Measurements from ENCODE around the gene SDHB.
"Not testable (repeated sequence)": the region's sequence is repeated elsewhere in the genome, so short reads cannot be mapped to it uniquely, and the experiment has no call there.

SDHB gene

DNA sequence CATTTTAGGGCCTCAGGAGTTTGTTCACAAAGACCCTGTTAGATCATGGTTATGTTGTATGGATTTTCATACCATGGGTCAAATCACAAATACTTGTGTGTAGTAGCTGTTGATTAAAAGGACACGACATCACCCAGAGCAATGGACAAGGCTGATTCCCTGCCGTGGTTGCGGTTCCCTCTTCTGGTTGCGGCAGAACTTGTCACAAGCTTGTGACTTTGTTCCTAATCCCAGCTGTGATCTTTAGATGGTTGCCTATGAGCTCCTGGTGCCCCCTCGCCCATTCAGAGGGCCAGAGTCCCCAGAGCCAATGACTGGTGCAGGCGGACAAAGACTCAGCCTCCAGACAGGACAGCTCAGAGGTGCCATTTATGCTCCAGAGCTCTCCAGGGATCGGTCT, 11.8 kb upstream of the SDHB start:
- no peaks in the 10 kb centered on the region for H3K9me2 ChIP-seq (ENCODE audit: low read depth, low read length)
- no peak overlapping the region for H3K4me3 ChIP-seq (ENCODE audit: low read depth, low read length, poor library complexity, severe bottlenecking)
- H3K4me2 ChIP-seq (ENCODE audit: low read length), result no peak overlapping the region
- H3K79me2 ChIP-seq (ENCODE audit: insufficient read depth, low read length), result no peaks in the 10 kb centered on the region
- no peaks in the 10 kb centered on the region for H3K27me3 ChIP-seq (ENCODE audit: insufficient read depth, low read length)
- H3F3A ChIP-seq (ENCODE audit: insufficient read depth, low read length), result no peaks in the 10 kb centered on the region
- H2AFZ ChIP-seq (ENCODE audit: low read length), result no peak overlapping the region
- 0 out of 2 replicates have a peak, but pooled peaks cover 3% of the 10 kb centered on the region for H3K9me3 ChIP-seq (ENCODE audit: low read length)
- H3K36me3 ChIP-seq (ENCODE audit: insufficient read depth, low read length), result no peaks in the 10 kb centered on the region; the same call in 1 of the 2 replicates
- no peaks in the 10 kb centered on the region for H4K20me1 ChIP-seq (ENCODE audit: insufficient read depth, low read length)
- H3K9ac ChIP-seq (ENCODE audit: low read length), result no peak overlapping the region
- no peak for TF ChIP-seq EZH2 (IDR thresholded peaks at IDR 0.05; ENCODE audit: borderline replicate concordance, low read length)
- TF ChIP-seq, protein P1, sequence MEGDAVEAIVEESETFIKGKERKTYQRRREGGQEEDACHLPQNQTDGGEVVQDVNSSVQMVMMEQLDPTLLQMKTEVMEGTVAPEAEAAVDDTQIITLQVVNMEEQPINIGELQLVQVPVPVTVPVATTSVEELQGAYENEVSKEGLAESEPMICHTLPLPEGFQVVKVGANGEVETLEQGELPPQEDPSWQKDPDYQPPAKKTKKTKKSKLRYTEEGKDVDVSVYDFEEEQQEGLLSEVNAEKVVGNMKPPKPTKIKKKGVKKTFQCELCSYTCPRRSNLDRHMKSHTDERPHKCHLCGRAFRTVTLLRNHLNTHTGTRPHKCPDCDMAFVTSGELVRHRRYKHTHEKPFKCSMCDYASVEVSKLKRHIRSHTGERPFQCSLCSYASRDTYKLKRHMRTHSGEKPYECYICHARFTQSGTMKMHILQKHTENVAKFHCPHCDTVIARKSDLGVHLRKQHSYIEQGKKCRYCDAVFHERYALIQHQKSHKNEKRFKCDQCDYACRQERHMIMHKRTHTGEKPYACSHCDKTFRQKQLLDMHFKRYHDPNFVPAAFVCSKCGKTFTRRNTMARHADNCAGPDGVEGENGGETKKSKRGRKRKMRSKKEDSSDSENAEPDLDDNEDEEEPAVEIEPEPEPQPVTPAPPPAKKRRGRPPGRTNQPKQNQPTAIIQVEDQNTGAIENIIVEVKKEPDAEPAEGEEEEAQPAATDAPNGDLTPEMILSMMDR (IDR thresholded peaks at IDR 0.05; ENCODE audit: low read length), result no peak
- no peaks in the 10 kb centered on the region for H3K4me1 ChIP-seq (ENCODE audit: insufficient read depth, low read length, severe bottlenecking)
- H3K27ac ChIP-seq (ENCODE audit: low read depth, low read length, poor library complexity, severe bottlenecking), result no peak overlapping the region

DNA sequence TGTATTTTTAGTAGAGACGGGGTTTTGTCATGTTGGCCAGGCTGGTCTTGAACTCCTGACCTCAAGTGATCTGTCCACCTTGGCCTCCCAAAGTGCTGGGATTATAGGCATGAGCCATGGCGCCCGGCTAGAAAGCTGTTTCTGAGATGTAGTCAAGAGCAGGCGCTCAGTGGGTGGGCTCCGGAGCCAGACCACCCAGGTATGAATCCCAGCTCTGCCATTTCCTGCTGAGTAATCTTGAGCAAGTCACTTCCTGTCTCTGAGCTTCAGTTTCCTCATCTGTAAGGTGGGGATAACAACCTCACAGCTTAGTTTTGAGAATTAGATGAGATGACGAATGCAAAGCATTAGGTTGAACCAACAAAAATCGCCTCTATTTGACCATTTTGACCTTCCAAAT, 8.9 kb upstream of the SDHB start:
- H3K79me2 ChIP-seq (ENCODE audit: insufficient read depth, low read length), result not testable (repeated sequence)

DNA sequence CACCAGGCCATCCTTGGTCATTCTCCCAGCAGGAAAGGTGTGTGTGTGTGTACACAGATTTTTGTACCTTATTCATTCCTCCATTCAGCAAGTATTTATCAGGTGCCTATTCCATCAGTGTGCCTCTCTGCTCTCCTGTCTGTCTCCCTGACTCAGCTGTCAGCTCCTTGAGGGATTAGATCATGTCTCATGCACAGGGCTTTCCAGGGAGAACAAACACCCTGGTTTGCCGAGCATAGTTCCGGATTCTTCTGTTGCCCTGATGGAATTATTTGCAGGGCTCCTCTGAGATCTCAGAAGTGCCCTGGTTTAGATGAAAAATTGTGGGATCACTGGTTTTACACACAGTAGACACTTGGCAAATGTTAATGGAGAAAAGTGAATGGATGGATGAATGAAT, 8.1 kb upstream of the SDHB start:
- Histone ChIP-seq H3K36me3 (ENCODE audit: insufficient read depth, low read length) (no peaks in the 10 kb centered on the region; the same call in 1 of the 2 replicates), H3K9me3 (ENCODE audit: low read length) (0 out of 2 replicates have a peak, but pooled peaks cover 3% of the 10 kb centered on the region), H3K27me3 (ENCODE audit: insufficient read depth, low read length) (no peaks in the 10 kb centered on the region), H4K20me1 (ENCODE audit: insufficient read depth, low read length) (no peaks in the 10 kb centered on the region), H3K4me3 (ENCODE audit: low read depth, low read length, poor library complexity, severe bottlenecking) (no peak overlapping the region), H3K4me1 (ENCODE audit: insufficient read depth, low read length, severe bottlenecking) (peaks cover 7% of the 10 kb centered on the region), H2AFZ (ENCODE audit: low read length) (no peak overlapping the region), H3K4me2 (ENCODE audit: low read length) (no peak overlapping the region), H3K9me2 (ENCODE audit: low read depth, low read length) (no peaks in the 10 kb centered on the region), H3K27ac (ENCODE audit: low read depth, low read length, poor library complexity, severe bottlenecking) (no peak overlapping the region), H3F3A (ENCODE audit: insufficient read depth, low read length) (no peaks in the 10 kb centered on the region), H3K9ac (ENCODE audit: low read length) (no peak overlapping the region), H3K79me2 (ENCODE audit: insufficient read depth, low read length) (no peaks in the 10 kb centered on the region)
- TF ChIP-seq, protein P1 (IDR thresholded peaks at IDR 0.05; ENCODE audit: low read length), result no peak
- no peak for TF ChIP-seq EZH2 (IDR thresholded peaks at IDR 0.05; ENCODE audit: borderline replicate concordance, low read length)

More for the DNA sequence above, 8.9 kb upstream of the SDHB start:
- H2AFZ ChIP-seq (ENCODE audit: low read length); H3K4me1 ChIP-seq (ENCODE audit: insufficient read depth, low read length, severe bottlenecking); H3F3A ChIP-seq (ENCODE audit: insufficient read depth, low read length); H3K9me3 ChIP-seq (ENCODE audit: low read length); H3K27ac ChIP-seq (ENCODE audit: low read depth, low read length, poor library complexity, severe bottlenecking); H3K9ac ChIP-seq (ENCODE audit: low read length); H3K4me2 ChIP-seq (ENCODE audit: low read length); H4K20me1 ChIP-seq (ENCODE audit: insufficient read depth, low read length); H3K36me3 ChIP-seq (ENCODE audit: insufficient read depth, low read length); H3K27me3 ChIP-seq (ENCODE audit: insufficient read depth, low read length); H3K4me3 ChIP-seq (ENCODE audit: low read depth, low read length, poor library complexity, severe bottlenecking); H3K9me2 ChIP-seq (ENCODE audit: low read depth, low read length): not testable (repeated sequence)

DNA sequence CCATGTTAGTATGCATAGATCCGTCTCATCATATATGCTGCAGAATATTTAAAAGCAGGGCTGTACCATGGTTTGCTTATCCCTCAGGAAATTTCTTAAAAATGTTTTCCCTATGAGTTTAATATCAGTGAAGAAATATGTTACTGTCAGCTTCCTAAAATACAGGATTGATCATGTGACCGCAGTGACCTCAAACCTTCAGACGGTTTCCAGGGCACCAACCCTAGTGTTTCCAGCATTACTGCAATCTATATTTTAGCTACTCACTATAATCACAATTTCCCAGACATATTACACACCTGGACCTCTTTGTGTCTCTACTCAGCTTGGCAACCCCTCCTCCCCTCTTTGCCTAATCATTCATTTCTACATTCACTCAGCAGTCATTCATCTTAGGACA, 7.7 kb upstream of the SDHB start:
- H3K4me1 ChIP-seq (ENCODE audit: insufficient read depth, low read length, severe bottlenecking), result peaks cover 7% of the 10 kb centered on the region
- H3K9ac ChIP-seq (ENCODE audit: low read length), result no peak overlapping the region
- no peaks in the 10 kb centered on the region for H3K9me2 ChIP-seq (ENCODE audit: low read depth, low read length)
- no peaks in the 10 kb centered on the region for H4K20me1 ChIP-seq (ENCODE audit: insufficient read depth, low read length)
- no peak for TF ChIP-seq EZH2 (IDR thresholded peaks at IDR 0.05; ENCODE audit: borderline replicate concordance, low read length)
- TF ChIP-seq, protein P1 (IDR thresholded peaks at IDR 0.05; ENCODE audit: low read length), result no peak
- no peaks in the 10 kb centered on the region; the same call in 1 of the 2 replicates for H3K36me3 ChIP-seq (ENCODE audit: insufficient read depth, low read length)
- H3K27ac ChIP-seq (ENCODE audit: low read depth, low read length, poor library complexity, severe bottlenecking), result no peak overlapping the region
- 0 out of 2 replicates have a peak, but pooled peaks cover 3% of the 10 kb centered on the region for H3K9me3 ChIP-seq (ENCODE audit: low read length)
- no peak overlapping the region for H2AFZ ChIP-seq (ENCODE audit: low read length)
- H3F3A ChIP-seq (ENCODE audit: insufficient read depth, low read length), result no peaks in the 10 kb centered on the region
- H3K79me2 ChIP-seq (ENCODE audit: insufficient read depth, low read length), result no peaks in the 10 kb centered on the region
- H3K4me3 ChIP-seq (ENCODE audit: low read depth, low read length, poor library complexity, severe bottlenecking), result no peak overlapping the region
- H3K4me2 ChIP-seq (ENCODE audit: low read length), result no peak overlapping the region
- H3K27me3 ChIP-seq (ENCODE audit: insufficient read depth, low read length), result no peaks in the 10 kb centered on the region
